ENCODE results near the gene RGS3.
"Not testable (repeated sequence)": the region's sequence is repeated elsewhere in the genome, so short reads cannot be mapped to it uniquely, and the experiment has no call there.

Gene RGS3

GRCh38 chr9:113484258-113484730 is 20.8 kb downstream of the RGS3 start:
- Histone ChIP-seq H3K27ac (ENCODE audit: insufficient read depth, low read length, poor library complexity, severe bottlenecking) (no peak overlapping the region), H3K4me3 (ENCODE audit: insufficient read depth, low read depth, low read length, poor library complexity, severe bottlenecking) (no peak overlapping the region), H3K36me3 (ENCODE audit: control insufficient read depth, insufficient read depth, low read length) (no peaks in the 10 kb centered on the region), H3K27me3 (replicated peaks; ENCODE audit: control insufficient read depth, insufficient read depth, low read length, poor library complexity, severe bottlenecking) (no peaks in the 10 kb centered on the region), H3K9me3 (ENCODE audit: control insufficient read depth, low read length) (no peaks in the 10 kb centered on the region), H3K4me1 (ENCODE audit: control insufficient read depth, insufficient read depth, low read length, poor library complexity, severe bottlenecking) (peaks cover 1% of the 10 kb centered on the region)
- DNase-seq, result no peak

- Histone ChIP-seq H3K27me3 (replicated peaks; ENCODE audit: control insufficient read depth, insufficient read depth, low read length, poor library complexity, severe bottlenecking) (no peaks in the 10 kb centered on the region), H3K4me3 (ENCODE audit: insufficient read depth, low read depth, low read length, poor library complexity, severe bottlenecking) (no peak overlapping the region), H3K9me3 (ENCODE audit: control insufficient read depth, low read length) (no peaks in the 10 kb centered on the region), H3K27ac (ENCODE audit: insufficient read depth, low read length, poor library complexity, severe bottlenecking) (no peak overlapping the region), H3K36me3 (ENCODE audit: control insufficient read depth, insufficient read depth, low read length) (no peaks in the 10 kb centered on the region), H3K4me1 (ENCODE audit: control insufficient read depth, insufficient read depth, low read length, poor library complexity, severe bottlenecking) (no peaks in the 10 kb centered on the region)
- no peak for DNase-seq
These were observed 22.2 kb downstream of the RGS3 start for GRCh38 chr9:113485761-113486115.

DNA sequence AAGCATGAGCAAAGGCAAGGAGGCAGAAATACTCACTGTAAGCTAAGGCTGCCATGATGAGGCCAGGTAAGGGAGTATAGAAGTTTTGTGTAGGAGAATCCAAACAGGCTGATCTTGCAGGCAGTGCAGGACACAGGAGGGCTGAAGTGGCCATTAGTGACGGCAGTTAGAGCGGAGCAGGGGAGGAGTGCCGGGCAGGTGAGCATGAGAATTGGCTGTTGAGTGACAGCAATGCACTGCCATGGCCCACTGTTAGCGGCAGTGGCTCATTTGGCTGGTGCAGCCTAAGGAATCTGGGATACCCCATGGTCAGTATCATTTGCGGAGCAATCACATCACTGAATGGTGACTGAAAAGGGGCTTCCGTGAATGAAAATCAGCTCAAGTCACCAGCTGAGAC is 22.8 kb downstream of the RGS3 start:
- Histone ChIP-seq H3K4me3 (ENCODE audit: insufficient read depth, low read depth, low read length, poor library complexity, severe bottlenecking) (no peak overlapping the region), H3K9me3 (ENCODE audit: control insufficient read depth, low read length) (no peaks in the 10 kb centered on the region), H3K27ac (ENCODE audit: insufficient read depth, low read length, poor library complexity, severe bottlenecking) (no peak overlapping the region), H3K36me3 (ENCODE audit: control insufficient read depth, insufficient read depth, low read length) (no peaks in the 10 kb centered on the region), H3K4me1 (ENCODE audit: control insufficient read depth, insufficient read depth, low read length, poor library complexity, severe bottlenecking) (no peaks in the 10 kb centered on the region), H3K27me3 (replicated peaks; ENCODE audit: control insufficient read depth, insufficient read depth, low read length, poor library complexity, severe bottlenecking) (no peaks in the 10 kb centered on the region)
- no peak for DNase-seq

- H3K9me3 ChIP-seq (ENCODE audit: control insufficient read depth, low read length), result no peaks in the 10 kb centered on the region
- DNase-seq, result no peak
- H3K4me3 ChIP-seq (ENCODE audit: insufficient read depth, low read depth, low read length, poor library complexity, severe bottlenecking), result no peak overlapping the region
- H3K27ac ChIP-seq (ENCODE audit: insufficient read depth, low read length, poor library complexity, severe bottlenecking), result no peak overlapping the region
- no peaks in the 10 kb centered on the region for H3K36me3 ChIP-seq (ENCODE audit: control insufficient read depth, insufficient read depth, low read length)
- no peaks in the 10 kb centered on the region for H3K4me1 ChIP-seq (ENCODE audit: control insufficient read depth, insufficient read depth, low read length, poor library complexity, severe bottlenecking)
- no peaks in the 10 kb centered on the region for H3K27me3 ChIP-seq (replicated peaks; ENCODE audit: control insufficient read depth, insufficient read depth, low read length, poor library complexity, severe bottlenecking)
These were observed 24.5 kb downstream of the RGS3 start for GRCh38 chr9:113488071-113488470.

DNA sequence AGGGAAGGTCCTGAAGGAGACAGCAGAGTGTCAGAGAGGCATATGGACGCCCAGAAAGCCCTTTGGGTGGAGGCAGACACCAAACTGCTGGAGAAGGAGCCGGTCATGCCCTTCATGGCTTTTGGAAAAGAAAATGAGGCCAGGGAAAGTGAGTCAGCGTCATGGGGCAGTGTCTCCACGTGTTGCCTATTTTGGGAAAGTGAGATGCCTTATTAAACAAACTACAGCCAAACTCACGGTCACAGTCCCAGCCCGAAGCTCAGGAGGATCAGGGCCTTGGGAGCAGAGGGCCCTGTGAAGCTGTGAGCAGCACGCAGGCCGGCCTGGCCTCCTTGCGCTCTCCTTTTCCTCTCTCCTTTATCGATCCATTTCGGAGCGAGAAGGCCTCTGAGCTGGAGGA is 25.0 kb downstream of the RGS3 start:
- H3K9me3 ChIP-seq (ENCODE audit: control insufficient read depth, low read length), result no peaks in the 10 kb centered on the region
- H3K27me3 ChIP-seq (replicated peaks; ENCODE audit: control insufficient read depth, insufficient read depth, low read length, poor library complexity, severe bottlenecking), result no peaks in the 10 kb centered on the region
- H3K4me3 ChIP-seq (ENCODE audit: insufficient read depth, low read depth, low read length, poor library complexity, severe bottlenecking), result no peak overlapping the region
- DNase-seq, result no peak
- no peak overlapping the region for H3K27ac ChIP-seq (ENCODE audit: insufficient read depth, low read length, poor library complexity, severe bottlenecking)
- no peaks in the 10 kb centered on the region for H3K4me1 ChIP-seq (ENCODE audit: control insufficient read depth, insufficient read depth, low read length, poor library complexity, severe bottlenecking)
- no peaks in the 10 kb centered on the region for H3K36me3 ChIP-seq (ENCODE audit: control insufficient read depth, insufficient read depth, low read length)

DNA sequence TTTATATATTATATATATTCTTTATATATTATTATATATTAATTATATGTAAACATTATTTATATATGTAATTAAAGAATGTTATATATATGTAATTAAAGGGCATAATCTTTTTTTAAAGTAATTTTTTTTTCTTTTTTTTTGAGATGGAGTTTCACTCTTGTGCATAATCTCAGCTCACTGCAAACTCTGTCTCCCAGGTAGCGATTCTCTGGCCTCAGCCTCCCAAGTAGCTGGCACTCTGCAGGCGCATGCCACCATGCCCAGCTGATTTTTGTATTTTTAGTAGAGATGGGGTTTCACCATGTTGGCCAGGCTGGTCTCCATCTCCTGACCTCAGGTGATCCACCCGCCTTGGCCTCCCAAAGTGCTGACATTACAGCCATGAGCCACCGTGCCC is 27.6 kb downstream of the RGS3 start:
- not testable (repeated sequence) for H3K4me1 ChIP-seq (ENCODE audit: control insufficient read depth, insufficient read depth, low read length, poor library complexity, severe bottlenecking); H3K27me3 ChIP-seq (replicated peaks; ENCODE audit: control insufficient read depth, insufficient read depth, low read length, poor library complexity, severe bottlenecking); DNase-seq; H3K27ac ChIP-seq (ENCODE audit: insufficient read depth, low read length, poor library complexity, severe bottlenecking); H3K36me3 ChIP-seq (ENCODE audit: control insufficient read depth, insufficient read depth, low read length); H3K9me3 ChIP-seq (ENCODE audit: control insufficient read depth, low read length); H3K4me3 ChIP-seq (ENCODE audit: insufficient read depth, low read depth, low read length, poor library complexity, severe bottlenecking)

- no peaks in the 10 kb centered on the region for H3K27me3 ChIP-seq (replicated peaks; ENCODE audit: control insufficient read depth, insufficient read depth, low read length, poor library complexity, severe bottlenecking)
- DNase-seq, result no peak
These were observed 29.0 kb downstream of the RGS3 start for GRCh38 chr9:113492343-113493202.

DNA sequence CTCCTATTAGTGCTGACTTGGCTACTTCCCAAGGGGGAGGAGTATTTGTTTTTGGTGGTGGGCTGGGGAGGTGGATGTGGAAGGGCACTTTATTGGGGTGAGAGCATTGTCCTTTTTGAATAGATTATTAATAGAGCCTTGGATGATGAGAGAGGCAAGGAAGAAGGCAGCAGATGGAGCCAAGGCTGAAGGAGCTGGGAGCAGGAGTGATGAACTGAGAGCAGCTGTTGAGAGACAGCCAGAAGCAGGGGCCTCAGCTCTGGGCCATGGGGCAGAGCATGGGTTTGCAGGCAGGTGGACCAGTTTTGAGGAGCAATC is 29.6 kb downstream of the RGS3 start:
- Histone ChIP-seq H3K36me3 (ENCODE audit: control insufficient read depth, insufficient read depth, low read length) (no peaks in the 10 kb centered on the region), H3K4me1 (ENCODE audit: control insufficient read depth, insufficient read depth, low read length, poor library complexity, severe bottlenecking) (no peaks in the 10 kb centered on the region), H3K27ac (ENCODE audit: insufficient read depth, low read length, poor library complexity, severe bottlenecking) (no peak overlapping the region), H3K27me3 (replicated peaks; ENCODE audit: control insufficient read depth, insufficient read depth, low read length, poor library complexity, severe bottlenecking) (no peaks in the 10 kb centered on the region), H3K4me3 (ENCODE audit: insufficient read depth, low read depth, low read length, poor library complexity, severe bottlenecking) (no peak overlapping the region), H3K9me3 (ENCODE audit: control insufficient read depth, low read length) (no peaks in the 10 kb centered on the region)
- DNase-seq, result no peak

More at GRCh38 chr9:113492343-113493202, 29.0 kb downstream of the RGS3 start:
- no peaks in the 10 kb centered on the region for H3K9me3 ChIP-seq (ENCODE audit: control insufficient read depth, low read length)
- H3K4me3 ChIP-seq (ENCODE audit: insufficient read depth, low read depth, low read length, poor library complexity, severe bottlenecking), result no peak overlapping the region
- H3K36me3 ChIP-seq (ENCODE audit: control insufficient read depth, insufficient read depth, low read length), result no peaks in the 10 kb centered on the region
- no peaks in the 10 kb centered on the region for H3K4me1 ChIP-seq (ENCODE audit: control insufficient read depth, insufficient read depth, low read length, poor library complexity, severe bottlenecking)
- H3K27ac ChIP-seq (ENCODE audit: insufficient read depth, low read length, poor library complexity, severe bottlenecking), result no peak overlapping the region

- Histone ChIP-seq H3K4me3 (ENCODE audit: insufficient read depth, low read depth, low read length, poor library complexity, severe bottlenecking) (no peak overlapping the region), H3K4me1 (ENCODE audit: control insufficient read depth, insufficient read depth, low read length, poor library complexity, severe bottlenecking) (no peaks in the 10 kb centered on the region), H3K9me3 (ENCODE audit: control insufficient read depth, low read length) (no peaks in the 10 kb centered on the region), H3K27ac (ENCODE audit: insufficient read depth, low read length, poor library complexity, severe bottlenecking) (no peak overlapping the region), H3K27me3 (replicated peaks; ENCODE audit: control insufficient read depth, insufficient read depth, low read length, poor library complexity, severe bottlenecking) (no peaks in the 10 kb centered on the region), H3K36me3 (ENCODE audit: control insufficient read depth, insufficient read depth, low read length) (no peaks in the 10 kb centered on the region)
- no peak for DNase-seq
These were observed 32.0 kb downstream of the RGS3 start for GRCh38 chr9:113495526-113495925.

- no peak overlapping the region for H3K4me3 ChIP-seq (ENCODE audit: insufficient read depth, low read depth, low read length, poor library complexity, severe bottlenecking)
- H3K36me3 ChIP-seq (ENCODE audit: control insufficient read depth, insufficient read depth, low read length), result no peaks in the 10 kb centered on the region
- H3K27ac ChIP-seq (ENCODE audit: insufficient read depth, low read length, poor library complexity, severe bottlenecking), result no peak overlapping the region
- DNase-seq, result no peak
- H3K27me3 ChIP-seq (replicated peaks; ENCODE audit: control insufficient read depth, insufficient read depth, low read length, poor library complexity, severe bottlenecking), result no peaks in the 10 kb centered on the region
- H3K9me3 ChIP-seq (ENCODE audit: control insufficient read depth, low read length), result no peaks in the 10 kb centered on the region
- H3K4me1 ChIP-seq (ENCODE audit: control insufficient read depth, insufficient read depth, low read length, poor library complexity, severe bottlenecking), result no peaks in the 10 kb centered on the region
These were observed 33.5 kb downstream of the RGS3 start for GRCh38 chr9:113497051-113497450.

Measured in effector memory CD4-positive, alpha-beta T cell (primary cell).